ENCODE measurements around the gene RRP15. TPM values are rescaled to one million over a fixed set of nuclear protein-coding genes. Genes with fewer than 3 reads are reported as not detected.

RRP15 gene
- polyA plus RNA-seq, 3 donors: 20.9 to 23.6 (median 22.9) TPM

- no peak for DNase-seq (ENCODE audit: low read depth in 3 of 3, low spot score in 2 of 3)
Observed at GRCh38 chr1:218357211-218357892, 72.3 kb downstream of the RRP15 start.

DNA sequence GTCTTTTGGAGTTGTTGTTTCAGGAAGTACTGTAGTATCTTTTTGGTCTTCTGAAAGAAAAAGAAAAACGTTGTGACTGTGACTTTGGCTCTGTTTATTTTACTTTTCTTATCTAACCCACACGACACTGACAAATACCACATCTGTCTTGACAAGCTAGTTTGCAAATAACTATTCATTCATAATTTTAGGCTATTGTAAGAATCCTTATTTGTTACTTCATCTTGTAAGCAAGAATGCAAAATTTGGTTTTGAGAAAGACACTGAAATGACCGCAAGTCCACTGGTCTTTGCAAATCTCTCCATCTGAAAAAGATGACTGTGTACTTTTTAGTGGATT lies 72.8 kb downstream of the RRP15 start:
- no peak for DNase-seq (ENCODE audit: low read depth in 3 of 3, low spot score in 2 of 3)

GRCh38 chr1:218361298-218362065 lies 76.4 kb downstream of the RRP15 start:
- no peak for DNase-seq (ENCODE audit: low read depth in 3 of 3, low spot score in 2 of 3)

GRCh38 chr1:218362418-218363076 lies 77.5 kb downstream of the RRP15 start:
- DNase-seq (ENCODE audit: low read depth in 3 of 3, low spot score in 2 of 3): no peak

DNA sequence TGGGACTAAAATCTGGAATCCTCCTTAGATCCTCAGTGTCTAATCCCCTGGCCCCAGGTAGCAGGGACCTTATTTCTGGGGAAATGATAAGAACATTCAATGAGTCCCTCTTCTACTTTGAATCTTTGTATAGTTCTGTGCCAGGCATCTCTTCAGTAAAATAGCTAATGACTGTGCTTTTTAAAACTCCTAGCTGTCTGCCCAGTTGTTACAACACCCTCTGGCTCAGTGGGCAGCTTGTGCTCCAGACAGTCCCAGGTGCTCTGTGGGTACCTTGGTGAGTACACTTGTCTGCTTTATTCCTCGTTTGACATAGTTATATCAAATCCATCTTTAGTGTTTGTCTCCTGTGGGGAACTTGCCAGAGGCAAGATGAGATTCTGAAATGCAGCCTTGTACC lies 78.0 kb downstream of the RRP15 start:
- DNase-seq (ENCODE audit: low read depth in 3 of 3, low spot score in 2 of 3): no peak

- no peak for DNase-seq (ENCODE audit: low read depth in 3 of 3, low spot score in 2 of 3)
Observed at GRCh38 chr1:218364028-218364710, 79.1 kb downstream of the RRP15 start.

GRCh38 chr1:218365226-218365999 lies 80.3 kb downstream of the RRP15 start:
- DNase-seq (ENCODE audit: low read depth in 3 of 3, low spot score in 2 of 3): no peak

DNA sequence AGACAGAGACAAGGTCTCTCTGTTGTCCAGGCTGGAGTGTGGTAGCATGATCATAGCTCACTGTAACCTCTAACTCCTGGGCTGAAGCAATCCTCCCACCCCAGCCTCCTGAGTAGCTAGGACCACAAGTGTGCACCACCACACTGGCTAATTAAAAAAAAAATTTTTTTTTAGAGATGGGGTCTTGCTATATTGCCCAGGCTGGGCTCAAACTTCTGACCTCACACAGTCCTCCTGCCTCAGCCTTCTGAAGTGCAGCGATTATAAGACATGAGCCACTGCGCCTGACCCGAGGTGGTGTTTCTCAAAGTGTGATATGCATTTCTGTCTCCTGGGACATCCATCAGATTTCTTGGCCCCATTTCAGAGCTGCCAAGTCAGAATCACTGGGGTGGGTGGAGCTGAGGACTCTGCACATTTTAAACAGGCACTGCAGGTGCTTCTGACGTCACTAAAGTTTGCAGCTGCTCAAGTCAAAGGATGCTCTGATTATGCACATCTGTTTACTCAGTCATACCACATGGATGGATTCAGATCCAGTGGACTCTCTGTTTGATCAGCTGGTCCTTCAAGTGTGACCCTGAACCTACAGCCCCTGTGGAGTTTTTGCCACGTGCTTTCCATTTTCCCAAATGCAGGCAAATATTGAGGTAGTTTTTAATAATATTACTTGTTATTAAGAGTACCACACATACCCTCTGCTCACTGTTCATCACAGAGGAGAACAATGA lies 81.4 kb downstream of the RRP15 start:
- no peak for DNase-seq (ENCODE audit: low read depth in 3 of 3, low spot score in 2 of 3)

GRCh38 chr1:218367118-218367517 lies 82.0 kb downstream of the RRP15 start:
- DNase-seq (ENCODE audit: low read depth in 3 of 3, low spot score in 2 of 3): no peak

DNA sequence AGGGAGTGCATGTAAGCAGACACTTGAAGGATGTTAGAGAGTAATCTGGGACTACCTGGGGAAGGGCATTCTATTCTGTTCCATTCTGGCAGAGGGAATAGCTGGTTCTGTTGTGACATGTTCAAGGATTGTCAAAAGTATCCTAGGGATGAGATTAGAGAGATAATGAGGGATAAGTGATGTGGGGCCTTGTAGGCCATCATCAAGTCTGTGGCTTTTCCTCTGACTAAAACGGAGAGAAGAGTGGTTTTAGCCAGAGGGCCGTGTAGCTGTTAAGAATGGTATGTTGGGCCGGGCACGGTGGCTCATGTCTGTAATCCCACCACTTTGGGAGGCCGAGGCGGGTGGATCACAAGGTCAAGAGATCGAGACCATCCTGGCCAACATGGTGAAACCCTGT lies 83.6 kb downstream of the RRP15 start:
- DNase-seq (ENCODE audit: low read depth in 3 of 3, low spot score in 2 of 3): no peak

DNA sequence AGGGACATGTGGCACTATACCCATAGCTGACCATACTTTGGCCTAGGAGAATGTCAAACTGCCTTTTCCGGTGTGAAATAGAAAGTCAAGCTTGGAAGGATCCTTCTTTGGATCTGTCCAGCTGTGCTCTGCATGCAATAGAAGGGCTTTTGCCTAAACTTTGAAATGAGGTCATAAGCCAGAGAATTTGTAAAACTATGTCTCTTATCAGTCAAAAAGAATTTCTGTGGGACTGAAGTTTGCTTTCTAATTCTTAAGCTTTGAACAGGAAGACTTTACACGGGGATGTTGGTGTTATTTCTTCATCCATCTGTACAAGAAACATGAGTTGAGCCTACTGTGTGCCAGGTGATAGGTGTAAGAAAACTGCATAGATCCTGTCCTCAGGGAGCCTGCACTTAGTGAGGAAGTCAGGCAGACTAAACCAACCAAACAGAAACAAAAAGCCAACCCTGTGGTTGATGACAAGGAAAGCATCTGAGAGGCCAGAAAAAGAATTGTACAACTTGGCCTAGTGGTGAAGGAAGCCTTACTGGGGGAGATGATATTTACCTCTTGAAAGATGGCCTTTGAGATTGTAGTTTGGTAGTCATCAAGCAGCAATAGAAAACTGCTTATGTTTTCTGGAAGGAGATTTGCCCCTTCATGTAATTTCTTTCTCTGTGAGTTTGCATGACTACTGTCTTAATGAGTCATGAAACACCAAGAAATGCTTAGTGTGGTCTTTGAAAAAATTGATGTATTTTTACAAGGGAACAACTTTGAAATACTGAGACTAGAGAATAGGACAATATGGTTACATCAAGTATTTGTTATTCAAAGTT lies 84.8 kb downstream of the RRP15 start:
- DNase-seq (ENCODE audit: low read depth in 3 of 3, low spot score in 2 of 3): no peak

DNA sequence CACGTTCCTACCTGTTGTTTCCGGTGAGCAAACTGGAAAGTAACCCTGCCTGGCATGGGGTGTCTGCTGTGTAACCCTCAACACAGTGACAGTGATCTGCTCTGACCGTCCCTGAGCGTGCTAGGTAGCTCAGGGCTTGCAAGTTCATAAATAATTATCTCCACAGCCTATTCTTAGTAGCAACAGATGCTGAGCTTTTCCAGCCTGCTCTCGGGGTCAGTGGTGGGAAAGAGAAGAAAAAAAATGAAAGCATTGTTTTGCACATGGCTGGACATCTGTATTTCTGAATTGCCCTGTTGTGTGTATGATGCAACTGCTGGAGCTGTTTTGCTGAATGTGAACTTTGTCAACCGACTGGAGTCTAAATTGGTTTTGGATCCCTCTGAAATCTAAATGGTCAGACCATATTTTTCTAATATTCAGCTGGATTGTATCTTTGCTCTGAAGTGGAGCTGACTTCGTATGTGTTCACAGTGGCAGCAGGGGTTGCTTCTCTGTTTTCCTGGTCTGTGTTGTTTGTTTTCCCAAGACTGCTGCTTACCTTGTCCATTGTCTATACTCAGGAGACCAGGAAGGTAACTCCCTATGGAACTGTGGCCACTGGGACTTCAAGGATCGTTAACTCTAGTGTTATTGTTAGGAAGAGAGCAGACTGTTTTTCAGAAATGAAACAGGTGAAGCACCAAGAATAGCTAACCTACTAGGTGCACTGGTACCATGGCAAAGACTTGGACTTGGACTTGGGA lies 87.0 kb downstream of the RRP15 start:
- no peak for DNase-seq (ENCODE audit: low read depth in 3 of 3, low spot score in 2 of 3)

GRCh38 chr1:218374401-218375353 lies 89.6 kb downstream of the RRP15 start:
- DNase-seq (ENCODE audit: low read depth in 3 of 3, low spot score in 2 of 3): no peak

- DNase-seq (ENCODE audit: low read depth in 3 of 3, low spot score in 2 of 3): no peak
Observed at GRCh38 chr1:218376722-218377121, 91.6 kb downstream of the RRP15 start.

GRCh38 chr1:218377143-218377660 lies 92.1 kb downstream of the RRP15 start:
- DNase-seq (ENCODE audit: low read depth in 3 of 3, low spot score in 2 of 3): no peak

DNA sequence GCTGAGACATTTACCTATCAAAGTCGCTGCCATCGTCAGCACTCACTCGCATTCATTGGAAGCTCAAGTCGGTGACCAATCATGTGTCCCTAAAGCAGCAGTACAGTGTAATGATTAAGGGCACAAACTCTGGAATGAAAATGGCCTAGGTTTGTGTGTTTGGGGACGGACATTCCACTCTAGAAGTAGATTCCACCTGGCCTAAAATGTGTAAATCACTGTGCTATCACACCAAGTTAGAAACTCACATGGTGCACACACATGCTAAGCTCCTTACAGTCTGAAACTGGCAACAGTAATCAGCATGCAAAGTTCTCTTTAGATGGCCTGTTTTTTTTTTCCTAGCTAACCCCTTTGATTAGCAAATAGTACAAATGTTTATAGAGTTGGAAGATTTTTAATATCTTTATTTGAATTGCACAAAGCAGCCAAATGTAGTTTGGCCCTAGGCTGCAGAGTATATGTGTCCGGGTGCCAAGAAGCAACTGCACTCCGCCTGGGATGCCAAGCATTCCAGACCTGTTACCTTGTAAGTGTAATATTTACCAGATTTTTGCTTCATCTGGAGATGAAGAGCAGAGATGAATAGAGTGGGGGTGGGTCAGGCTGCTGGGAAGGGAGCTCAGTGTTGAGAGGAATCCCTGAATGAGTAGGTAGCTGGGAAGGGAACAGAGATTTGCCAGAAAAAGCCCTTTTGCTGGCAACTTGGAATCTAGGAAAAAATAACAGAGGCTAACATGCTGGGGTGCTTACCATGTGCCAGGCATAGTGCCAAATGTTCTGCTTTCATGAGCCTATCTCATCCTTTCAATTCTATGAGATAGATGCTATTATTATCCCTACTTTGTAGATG lies 95.3 kb downstream of the RRP15 start:
- DNase-seq (ENCODE audit: low read depth in 3 of 3, low spot score in 2 of 3): no peak

All from right renal cortex interstitium (tissue), 3 donors.